22Rv1 (cell line): ENCODE results near the gene HES2.

Source experiments
- H3K27ac ChIP-seq: fragments of 450-650 bp; 2 replicates; pipeline ENCODE4 v1.5.1; 2017
- ZFX ChIP-seq: fragments of 450-650 bp; IDR thresholded peaks from 2 replicates; pipeline ENCODE4 v1.6.1; 2017; ENCODE audit warnings: antibody characterized with exemption, borderline replicate concordance
- TF ChIP-seq, protein P1 (sequence below): fragments of 450-650 bp; IDR thresholded peaks from 2 replicates; pipeline ENCODE4 v1.5.1; 2017; ENCODE audit warnings: mild to moderate bottlenecking

Gene HES2

DNA sequence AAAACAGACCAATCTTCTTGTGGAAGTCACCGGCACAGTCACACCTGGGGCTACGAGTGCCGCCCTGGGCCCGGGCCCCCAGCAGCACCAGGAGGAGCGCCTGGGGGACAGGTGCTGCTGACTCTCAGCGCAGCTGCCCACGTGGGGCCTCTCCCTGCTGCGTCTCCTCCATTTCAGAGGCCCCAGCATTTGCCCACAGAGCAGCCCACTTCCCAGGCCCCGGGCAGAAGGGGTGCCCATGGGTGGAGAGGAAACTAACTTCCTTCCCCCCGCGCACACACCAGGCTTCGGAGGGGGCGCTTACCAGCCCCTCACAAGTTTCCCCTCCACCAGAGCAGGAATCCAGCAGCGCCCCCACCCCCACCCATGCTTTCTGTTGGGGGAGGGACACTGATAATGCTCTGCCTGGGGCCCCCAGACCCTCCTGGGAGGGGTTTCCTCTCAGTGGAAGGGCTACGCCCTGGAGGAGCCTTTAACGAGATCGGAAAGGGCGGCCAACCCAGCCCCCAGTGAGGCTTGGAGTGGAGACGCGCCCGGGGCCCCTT is 45.8 kb upstream of the HES2 start:
- TF ChIP-seq, protein P1, sequence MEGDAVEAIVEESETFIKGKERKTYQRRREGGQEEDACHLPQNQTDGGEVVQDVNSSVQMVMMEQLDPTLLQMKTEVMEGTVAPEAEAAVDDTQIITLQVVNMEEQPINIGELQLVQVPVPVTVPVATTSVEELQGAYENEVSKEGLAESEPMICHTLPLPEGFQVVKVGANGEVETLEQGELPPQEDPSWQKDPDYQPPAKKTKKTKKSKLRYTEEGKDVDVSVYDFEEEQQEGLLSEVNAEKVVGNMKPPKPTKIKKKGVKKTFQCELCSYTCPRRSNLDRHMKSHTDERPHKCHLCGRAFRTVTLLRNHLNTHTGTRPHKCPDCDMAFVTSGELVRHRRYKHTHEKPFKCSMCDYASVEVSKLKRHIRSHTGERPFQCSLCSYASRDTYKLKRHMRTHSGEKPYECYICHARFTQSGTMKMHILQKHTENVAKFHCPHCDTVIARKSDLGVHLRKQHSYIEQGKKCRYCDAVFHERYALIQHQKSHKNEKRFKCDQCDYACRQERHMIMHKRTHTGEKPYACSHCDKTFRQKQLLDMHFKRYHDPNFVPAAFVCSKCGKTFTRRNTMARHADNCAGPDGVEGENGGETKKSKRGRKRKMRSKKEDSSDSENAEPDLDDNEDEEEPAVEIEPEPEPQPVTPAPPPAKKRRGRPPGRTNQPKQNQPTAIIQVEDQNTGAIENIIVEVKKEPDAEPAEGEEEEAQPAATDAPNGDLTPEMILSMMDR = no peak
- no peak for TF ChIP-seq ZFX

DNA sequence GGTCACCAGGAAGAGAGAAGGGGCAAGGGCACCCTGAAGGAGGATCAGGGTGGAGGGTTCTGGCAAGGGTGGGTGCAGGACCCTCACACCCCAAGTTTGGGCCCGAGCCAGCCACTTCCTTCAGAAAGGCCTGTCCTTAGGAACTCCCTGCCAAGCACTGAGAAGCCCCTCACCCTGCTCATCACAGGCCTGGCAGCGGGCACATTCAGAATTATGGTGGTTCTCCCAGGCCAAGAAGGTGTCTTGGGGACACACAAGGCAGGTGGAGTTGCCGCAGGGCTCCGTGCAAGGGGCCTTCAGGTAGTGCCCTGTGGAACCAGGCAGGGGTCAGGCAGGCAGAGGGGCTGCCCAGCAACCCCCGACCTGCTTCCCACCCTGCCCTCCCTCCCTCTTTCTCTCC is 45.2 kb upstream of the HES2 start:
- no peak overlapping the region for H3K27ac ChIP-seq
- TF ChIP-seq, protein P1 = no peak
- no peak for TF ChIP-seq ZFX

More for the DNA sequence above, 45.8 kb upstream of the HES2 start:
- H3K27ac ChIP-seq = no peak overlapping the region

DNA sequence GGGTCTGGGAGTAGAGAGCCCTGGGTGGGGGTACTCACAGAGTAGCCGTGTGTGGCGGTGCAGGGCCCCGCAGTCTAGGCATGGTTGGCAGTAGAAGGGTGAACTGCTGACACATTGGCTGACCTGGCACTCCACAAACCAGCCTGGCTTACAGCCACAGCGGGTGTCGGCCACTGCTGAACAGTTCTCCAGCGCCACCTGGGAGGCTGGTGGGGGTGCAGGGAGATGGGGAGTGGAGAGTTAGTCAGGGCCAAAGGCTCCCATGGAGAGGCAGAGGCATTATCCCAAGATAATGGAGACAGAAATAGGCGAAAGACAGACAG is 44.8 kb upstream of the HES2 start:
- no peak overlapping the region for H3K27ac ChIP-seq
- TF ChIP-seq, protein P1 = peak; percentile 19; the same call in 1 of the 2 replicates
- no peak for TF ChIP-seq ZFX

DNA sequence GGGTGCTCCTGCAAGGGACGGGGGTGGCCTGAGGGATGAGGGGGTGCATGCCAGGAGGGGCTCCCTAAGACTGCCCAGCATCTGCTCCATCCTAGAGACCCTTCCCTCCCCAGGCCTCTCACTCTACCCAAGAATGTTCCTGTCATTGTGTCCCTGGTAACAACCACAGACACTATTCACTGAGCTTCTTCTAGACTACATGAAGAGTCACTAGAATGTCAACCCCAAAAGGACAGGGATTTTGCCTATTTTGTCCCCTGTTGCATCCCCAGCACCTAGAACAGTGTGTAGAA is 43.3 kb upstream of the HES2 start:
- H3K27ac ChIP-seq = no peak overlapping the region
- TF ChIP-seq, protein P1 = no peak
- no peak for TF ChIP-seq ZFX

DNA sequence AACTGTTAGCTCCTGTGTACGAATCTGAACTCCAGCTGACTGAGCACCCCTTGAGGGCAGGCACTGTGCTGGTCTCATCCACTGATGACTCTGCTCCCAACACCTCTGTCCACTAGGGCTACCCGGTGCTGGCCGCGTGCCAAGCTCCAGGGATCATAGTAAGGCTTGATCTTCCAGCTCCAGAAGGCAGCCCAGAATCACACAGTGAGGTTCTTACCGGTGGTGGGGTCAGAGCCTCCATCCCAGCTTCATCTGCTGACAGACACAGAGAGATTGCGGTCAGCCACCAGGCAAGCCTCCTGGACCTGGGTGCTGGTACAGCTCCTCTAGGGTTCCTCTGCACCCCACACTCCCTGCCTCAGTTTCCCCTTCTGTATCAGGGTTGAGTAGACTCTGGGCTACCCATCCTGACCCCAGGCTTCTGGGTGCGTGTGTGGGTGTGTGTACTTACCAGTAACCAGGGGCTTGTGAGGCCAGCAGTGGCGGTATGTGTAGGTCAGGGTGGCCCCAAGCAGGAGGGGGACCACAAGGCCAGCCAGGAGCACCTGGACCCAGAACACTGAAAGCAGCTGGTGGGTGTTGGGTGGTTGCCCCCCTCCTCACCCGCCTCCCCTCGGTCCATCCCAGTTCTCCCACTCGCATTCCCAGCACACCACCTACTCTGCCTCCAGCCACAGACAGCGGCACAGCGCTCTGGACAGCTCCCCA is 42.8 kb upstream of the HES2 start:
- no peak overlapping the region for H3K27ac ChIP-seq
- no peak for TF ChIP-seq ZFX
- TF ChIP-seq, protein P1 = no peak

DNA sequence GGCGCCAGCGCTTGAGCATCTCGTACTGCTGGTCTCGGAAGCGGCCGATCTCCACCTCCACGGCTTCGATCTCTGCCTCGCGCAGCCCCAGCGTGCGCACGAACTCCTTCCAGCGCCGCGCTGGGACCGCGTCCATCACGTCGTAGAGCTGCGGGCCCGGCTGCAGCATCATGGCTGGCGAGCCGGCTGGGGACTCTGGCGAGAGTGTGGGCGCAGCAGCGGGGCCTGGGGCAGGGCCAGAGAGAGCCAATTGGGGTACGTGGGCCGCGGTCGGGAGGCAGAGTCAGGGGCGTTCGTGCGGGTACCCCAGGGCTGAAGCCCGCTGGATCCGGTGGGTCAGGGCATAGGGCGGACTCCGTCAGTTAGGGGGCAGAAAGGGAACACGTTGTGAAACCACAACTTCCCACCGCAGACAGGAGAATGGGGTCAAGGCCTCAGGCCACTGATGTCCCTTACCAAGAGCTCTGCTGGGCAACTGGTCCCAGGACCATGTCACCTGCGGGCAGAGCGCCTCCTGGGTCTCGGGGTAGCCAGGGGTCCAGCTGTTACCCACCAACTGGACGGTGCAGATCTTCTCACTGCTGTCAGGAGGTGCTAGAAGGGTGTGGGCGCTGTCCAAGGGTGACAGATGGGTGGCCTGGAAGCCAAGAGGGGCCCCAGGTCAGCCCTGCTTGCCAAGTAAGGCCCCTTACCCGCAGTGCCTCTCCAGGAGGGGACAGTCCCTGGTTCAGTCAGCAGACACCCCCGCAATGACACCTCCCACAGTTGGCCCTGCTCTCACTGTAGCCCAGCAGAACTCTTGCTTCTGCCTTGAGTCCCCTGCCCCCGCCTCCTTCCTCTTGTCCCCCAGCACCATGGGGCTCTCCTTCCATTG is 42.1 kb upstream of the HES2 start:
- no peak for TF ChIP-seq ZFX
- TF ChIP-seq, protein P1 = no peak
- no peak overlapping the region for H3K27ac ChIP-seq

DNA sequence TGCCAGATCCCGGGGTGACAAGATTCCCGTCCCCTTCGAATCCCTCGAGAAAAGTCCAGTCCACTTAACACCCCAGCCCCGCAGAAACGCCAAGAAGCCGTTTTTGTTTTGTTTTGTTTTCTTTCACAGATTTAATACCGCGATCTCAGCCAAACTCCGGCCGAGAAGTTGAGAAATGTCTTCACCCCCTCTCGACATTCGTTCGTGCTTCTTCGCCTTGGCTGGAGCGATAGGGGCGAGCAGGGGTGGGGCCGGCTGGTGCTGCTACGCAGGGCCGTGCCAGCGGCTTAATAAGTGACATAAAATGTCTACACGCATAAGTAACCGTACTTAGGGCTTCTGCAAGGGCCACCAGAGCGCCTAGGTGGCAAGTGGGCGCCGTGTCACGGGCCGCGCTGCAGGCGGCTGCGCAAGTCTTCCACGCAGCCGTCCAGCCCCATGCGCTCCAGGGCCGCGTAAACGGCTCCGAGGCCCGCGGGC is 41.4 kb upstream of the HES2 start:
- no peak for TF ChIP-seq ZFX
- TF ChIP-seq, protein P1 = no peak
- H3K27ac ChIP-seq = no peak overlapping the region
